Measurements from ENCODE around the gene MON2. TPM values are rescaled to one million over a fixed set of nuclear protein-coding genes. Genes with fewer than 3 reads are reported as not detected.
"Not testable (repeated sequence)": the region's sequence is repeated elsewhere in the genome, so short reads cannot be mapped to it uniquely, and the experiment has no call there.

Gene MON2
- total RNA-seq, 1 donor from 2014 or later: 76.6 TPM

DNA sequence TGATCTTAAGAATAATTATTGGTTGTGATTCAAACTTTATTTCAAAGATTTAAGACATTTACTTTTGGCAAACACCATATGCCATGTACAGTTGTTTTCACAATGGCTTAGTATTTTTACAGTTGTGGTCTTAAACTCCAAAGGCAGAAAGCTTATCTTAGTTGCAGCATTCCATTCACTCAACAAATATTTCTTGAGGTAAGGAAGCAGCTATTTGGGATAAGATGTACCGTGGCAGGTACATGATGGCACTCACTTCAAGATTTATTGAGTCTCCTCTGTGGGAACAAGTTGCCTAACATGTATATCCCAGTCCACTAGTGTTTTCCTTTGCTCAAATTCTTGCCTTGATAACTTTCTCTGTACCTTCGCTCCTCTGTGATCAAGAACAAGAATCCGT, 8.0 kb upstream of the MON2 start:
- Mint-ChIP-seq H3K9me3 (peaks cover 33% of the 10 kb centered on the region), H3K36me3 (no peaks in the 10 kb centered on the region), H3K27ac (peak overlapping the region; percentile 64), H3K27me3 (ENCODE audit: low read depth) (no peaks in the 10 kb centered on the region), H3K4me1 (peaks cover 2% of the 10 kb centered on the region), H3K4me3 (no peak overlapping the region)
- no peak for DNase-seq (ENCODE audit: low spot score in 2 of 2, unreplicated experiment in 2 of 2)
- TF ChIP-seq, protein P1, sequence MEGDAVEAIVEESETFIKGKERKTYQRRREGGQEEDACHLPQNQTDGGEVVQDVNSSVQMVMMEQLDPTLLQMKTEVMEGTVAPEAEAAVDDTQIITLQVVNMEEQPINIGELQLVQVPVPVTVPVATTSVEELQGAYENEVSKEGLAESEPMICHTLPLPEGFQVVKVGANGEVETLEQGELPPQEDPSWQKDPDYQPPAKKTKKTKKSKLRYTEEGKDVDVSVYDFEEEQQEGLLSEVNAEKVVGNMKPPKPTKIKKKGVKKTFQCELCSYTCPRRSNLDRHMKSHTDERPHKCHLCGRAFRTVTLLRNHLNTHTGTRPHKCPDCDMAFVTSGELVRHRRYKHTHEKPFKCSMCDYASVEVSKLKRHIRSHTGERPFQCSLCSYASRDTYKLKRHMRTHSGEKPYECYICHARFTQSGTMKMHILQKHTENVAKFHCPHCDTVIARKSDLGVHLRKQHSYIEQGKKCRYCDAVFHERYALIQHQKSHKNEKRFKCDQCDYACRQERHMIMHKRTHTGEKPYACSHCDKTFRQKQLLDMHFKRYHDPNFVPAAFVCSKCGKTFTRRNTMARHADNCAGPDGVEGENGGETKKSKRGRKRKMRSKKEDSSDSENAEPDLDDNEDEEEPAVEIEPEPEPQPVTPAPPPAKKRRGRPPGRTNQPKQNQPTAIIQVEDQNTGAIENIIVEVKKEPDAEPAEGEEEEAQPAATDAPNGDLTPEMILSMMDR (IDR thresholded peaks at IDR 0.05; ENCODE audit: unreplicated experiment): no peak

DNA sequence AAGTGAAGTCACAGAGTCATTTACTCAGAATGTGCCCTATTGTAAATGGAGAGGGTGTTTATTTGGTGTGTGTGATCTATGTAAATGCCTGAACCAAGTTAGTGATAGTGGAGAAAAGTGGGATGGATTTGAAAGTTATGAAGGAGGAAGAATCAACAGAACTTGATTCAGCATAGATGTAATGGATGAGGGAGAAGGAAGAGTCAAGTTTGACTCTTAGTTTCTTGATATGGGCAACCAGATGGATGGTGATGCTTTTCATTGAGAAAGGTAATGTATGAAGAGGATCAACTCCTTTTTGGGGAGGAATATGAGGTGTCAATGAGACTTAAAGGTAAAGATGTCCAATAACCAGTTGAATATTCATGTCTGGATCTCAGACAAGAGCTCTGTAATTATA, 6.7 kb upstream of the MON2 start:
- Mint-ChIP-seq H3K27me3 (ENCODE audit: low read depth) (no peaks in the 10 kb centered on the region), H3K4me3 (no peak overlapping the region), H3K27ac (no peak overlapping the region), H3K9me3 (peaks cover 39% of the 10 kb centered on the region), H3K36me3 (no peaks in the 10 kb centered on the region), H3K4me1 (peaks cover 2% of the 10 kb centered on the region)
- TF ChIP-seq, protein P1 (IDR thresholded peaks at IDR 0.05; ENCODE audit: unreplicated experiment): no peak
- no peak for DNase-seq (ENCODE audit: low spot score in 2 of 2, unreplicated experiment in 2 of 2)

DNA sequence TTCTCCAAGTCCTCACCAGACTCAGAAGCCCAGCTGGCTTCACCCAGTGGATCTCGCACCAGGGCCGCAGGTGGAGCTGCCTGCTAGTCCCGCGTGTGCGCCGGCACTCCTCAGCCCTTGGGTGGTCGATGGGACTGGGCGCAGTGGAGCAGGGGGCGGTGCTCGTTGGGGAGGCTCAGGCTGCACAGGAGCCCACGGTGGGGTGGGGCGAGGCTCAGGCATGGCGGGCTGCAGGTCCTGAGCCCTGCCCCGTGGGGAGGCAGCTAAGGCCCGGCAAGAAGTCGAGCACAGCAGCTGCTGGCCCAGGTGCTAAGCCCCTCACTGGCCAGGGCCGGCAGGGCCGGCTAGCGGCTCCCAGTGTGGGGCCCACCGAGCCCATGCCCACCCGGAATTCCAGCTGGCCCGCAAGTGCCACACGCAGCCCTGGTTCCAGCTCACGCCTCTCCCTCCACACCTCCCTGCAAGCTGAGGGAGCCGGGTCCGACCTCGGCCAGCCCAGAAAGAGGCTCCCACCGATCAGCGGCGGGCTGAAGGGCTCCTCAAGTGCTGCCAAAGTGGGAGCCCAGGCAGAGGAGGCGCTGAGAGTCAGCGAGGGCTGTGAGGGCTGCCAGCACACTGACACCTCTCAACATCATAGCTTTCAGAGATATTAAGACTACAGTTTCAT, 5.3 kb upstream of the MON2 start:
- H3K36me3 Mint-ChIP-seq; H3K4me3 Mint-ChIP-seq; H3K4me1 Mint-ChIP-seq; H3K27ac Mint-ChIP-seq; DNase-seq (ENCODE audit: low spot score in 2 of 2, unreplicated experiment in 2 of 2); H3K27me3 Mint-ChIP-seq (ENCODE audit: low read depth): not testable (repeated sequence)
- peaks cover 30% of the 10 kb centered on the region for H3K9me3 Mint-ChIP-seq

DNA sequence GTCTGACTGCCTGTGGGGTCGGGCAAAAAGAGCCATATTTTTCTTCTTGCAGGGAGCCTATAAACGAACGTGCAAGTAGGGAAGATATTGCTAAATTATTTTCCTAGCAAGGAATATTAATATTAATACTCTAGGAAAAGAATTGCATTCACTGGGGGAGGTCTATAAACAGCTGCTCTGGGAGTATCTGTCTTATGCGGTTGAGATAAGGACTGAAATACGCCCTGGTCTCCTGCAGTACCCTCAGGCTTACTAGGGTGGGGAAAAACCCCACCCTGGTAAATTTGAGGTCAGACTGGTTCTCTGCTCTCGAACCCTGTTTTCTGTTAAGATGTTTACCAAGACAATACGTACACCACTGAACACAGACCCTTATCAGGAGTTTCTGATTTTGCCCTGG, 3.4 kb upstream of the MON2 start:
- H3K9me3 Mint-ChIP-seq: peaks cover 29% of the 10 kb centered on the region
- H3K27ac Mint-ChIP-seq; H3K4me3 Mint-ChIP-seq; H3K27me3 Mint-ChIP-seq (ENCODE audit: low read depth); DNase-seq (ENCODE audit: low spot score in 2 of 2, unreplicated experiment in 2 of 2); H3K4me1 Mint-ChIP-seq; H3K36me3 Mint-ChIP-seq: not testable (repeated sequence)

DNA sequence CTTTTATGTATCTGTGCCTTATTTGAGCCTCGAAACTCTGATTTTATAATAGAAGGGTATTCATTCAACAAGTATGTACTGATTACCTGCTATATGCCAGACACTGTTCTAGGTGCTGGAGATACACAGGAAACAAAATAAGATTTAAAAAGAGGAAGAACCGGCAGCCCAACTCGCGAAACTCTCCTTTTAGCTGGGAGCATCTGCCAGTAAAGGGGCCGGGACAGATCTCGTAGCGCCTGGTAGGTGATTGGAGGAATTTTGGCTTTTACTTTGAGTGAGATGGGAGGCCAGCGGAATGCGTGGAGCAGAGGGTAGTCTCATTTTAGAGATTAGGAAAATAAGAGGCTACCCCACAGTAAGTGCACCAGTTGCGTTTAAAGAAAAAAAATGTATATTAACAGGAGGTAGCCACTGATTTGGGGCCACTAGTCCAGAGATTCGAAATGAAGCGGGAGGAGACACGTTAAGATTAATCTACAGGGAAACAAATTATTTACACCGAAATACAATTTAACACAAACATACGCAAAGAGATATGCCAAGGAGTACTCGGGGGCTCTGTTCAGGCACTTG, 520 bp upstream of the MON2 start:
- H3K27me3 Mint-ChIP-seq (ENCODE audit: low read depth): no peaks in the 10 kb centered on the region
- H3K36me3 Mint-ChIP-seq: no peaks in the 10 kb centered on the region
- H3K4me3 Mint-ChIP-seq: peak overlapping the region; percentile 92
- TF ChIP-seq, protein P1 (IDR thresholded peaks at IDR 0.05; ENCODE audit: unreplicated experiment): no peak
- DNase-seq (ENCODE audit: low spot score in 2 of 2, unreplicated experiment in 2 of 2): peak in 1 of 2 experiments; percentile 42
- H3K27ac Mint-ChIP-seq: peak overlapping the region; percentile 97
- H3K4me1 Mint-ChIP-seq: peaks cover 17% of the 10 kb centered on the region
- H3K9me3 Mint-ChIP-seq: peaks cover 24% of the 10 kb centered on the region

DNA sequence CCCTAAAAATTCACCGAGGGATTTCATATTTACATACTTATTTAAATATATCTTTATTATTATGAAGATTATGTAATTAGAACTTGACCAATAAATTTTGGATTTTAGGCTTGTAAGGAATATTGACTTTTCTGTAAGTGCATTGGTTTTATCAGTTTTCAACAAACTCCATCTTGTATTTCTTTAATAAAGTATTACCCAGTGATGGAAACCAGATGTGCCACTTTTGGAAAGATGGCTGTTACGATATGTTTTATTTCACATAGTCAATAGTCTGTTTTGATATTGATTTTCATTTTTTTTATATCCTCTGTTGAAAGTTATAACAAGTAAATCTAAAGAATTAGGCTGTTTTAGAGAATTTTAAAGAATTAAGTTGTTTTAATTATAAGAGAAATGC, 1.8 kb downstream of the MON2 start:
- peaks cover 17% of the 10 kb centered on the region for H3K4me1 Mint-ChIP-seq
- H3K36me3 Mint-ChIP-seq: no peaks in the 10 kb centered on the region
- H3K4me3 Mint-ChIP-seq: peak overlapping the region; percentile 92
- no peak overlapping the region for H3K27ac Mint-ChIP-seq
- TF ChIP-seq, protein P1 (IDR thresholded peaks at IDR 0.05; ENCODE audit: unreplicated experiment): no peak
- H3K27me3 Mint-ChIP-seq (ENCODE audit: low read depth): no peaks in the 10 kb centered on the region
- peaks cover 8% of the 10 kb centered on the region for H3K9me3 Mint-ChIP-seq
- DNase-seq (ENCODE audit: low spot score in 2 of 2, unreplicated experiment in 2 of 2): no peak

Data from mesothelial cell of epicardium (in vitro differentiated cells).